ENCODE results near the gene SLC5A11.

DNA sequence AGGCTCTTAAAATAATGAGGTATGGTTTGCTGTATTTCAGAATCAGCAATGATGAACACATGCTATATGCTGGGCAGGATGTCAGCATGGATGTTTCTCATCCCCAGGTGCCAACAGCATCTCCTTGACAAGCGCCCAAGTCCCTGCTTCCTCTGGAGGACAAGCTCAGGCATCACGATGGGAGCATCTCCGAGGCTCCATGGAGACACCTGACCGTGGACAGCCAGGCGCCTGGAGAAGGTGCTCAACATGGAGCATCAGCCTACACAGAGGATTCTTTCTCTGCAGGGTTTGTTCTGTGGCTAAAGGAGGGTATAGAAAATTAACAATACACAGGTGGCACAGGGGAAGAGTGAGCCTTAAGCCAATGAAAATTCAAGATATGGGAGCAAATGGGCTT is 72.1 kb downstream of the SLC5A11 start:
- TF ChIP-seq YY1 (IDR thresholded peaks at IDR 0.05; ENCODE audit: extremely low read depth, insufficient replicate concordance, low read depth, low read length) (no peak), POLR2A (IDR thresholded peaks at IDR 0.05; ENCODE audit: borderline replicate concordance, extremely low read depth, insufficient read depth, insufficient read length) (no peak), ZNF274 (IDR thresholded peaks at IDR 0.05; ENCODE audit: low read depth, low read length) (no peak), EZH2phosphoT487 (IDR thresholded peaks at IDR 0.05; ENCODE audit: borderline replicate concordance) (no peak)
- TF ChIP-seq, protein P1, sequence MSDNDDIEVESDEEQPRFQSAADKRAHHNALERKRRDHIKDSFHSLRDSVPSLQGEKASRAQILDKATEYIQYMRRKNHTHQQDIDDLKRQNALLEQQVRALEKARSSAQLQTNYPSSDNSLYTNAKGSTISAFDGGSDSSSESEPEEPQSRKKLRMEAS (IDR thresholded peaks at IDR 0.05), result no peak
- TF ChIP-seq, protein P2, sequence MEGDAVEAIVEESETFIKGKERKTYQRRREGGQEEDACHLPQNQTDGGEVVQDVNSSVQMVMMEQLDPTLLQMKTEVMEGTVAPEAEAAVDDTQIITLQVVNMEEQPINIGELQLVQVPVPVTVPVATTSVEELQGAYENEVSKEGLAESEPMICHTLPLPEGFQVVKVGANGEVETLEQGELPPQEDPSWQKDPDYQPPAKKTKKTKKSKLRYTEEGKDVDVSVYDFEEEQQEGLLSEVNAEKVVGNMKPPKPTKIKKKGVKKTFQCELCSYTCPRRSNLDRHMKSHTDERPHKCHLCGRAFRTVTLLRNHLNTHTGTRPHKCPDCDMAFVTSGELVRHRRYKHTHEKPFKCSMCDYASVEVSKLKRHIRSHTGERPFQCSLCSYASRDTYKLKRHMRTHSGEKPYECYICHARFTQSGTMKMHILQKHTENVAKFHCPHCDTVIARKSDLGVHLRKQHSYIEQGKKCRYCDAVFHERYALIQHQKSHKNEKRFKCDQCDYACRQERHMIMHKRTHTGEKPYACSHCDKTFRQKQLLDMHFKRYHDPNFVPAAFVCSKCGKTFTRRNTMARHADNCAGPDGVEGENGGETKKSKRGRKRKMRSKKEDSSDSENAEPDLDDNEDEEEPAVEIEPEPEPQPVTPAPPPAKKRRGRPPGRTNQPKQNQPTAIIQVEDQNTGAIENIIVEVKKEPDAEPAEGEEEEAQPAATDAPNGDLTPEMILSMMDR (IDR thresholded peaks at IDR 0.05 in 2 of 3, conservative IDR thresholded peaks at IDR 0.05 in 1 of 3; ENCODE audit: borderline replicate concordance in 1 of 3, insufficient read depth in 1 of 3, low read depth in 2 of 3, low read length in 2 of 3), result no peak
- TF ChIP-seq, protein P3, sequence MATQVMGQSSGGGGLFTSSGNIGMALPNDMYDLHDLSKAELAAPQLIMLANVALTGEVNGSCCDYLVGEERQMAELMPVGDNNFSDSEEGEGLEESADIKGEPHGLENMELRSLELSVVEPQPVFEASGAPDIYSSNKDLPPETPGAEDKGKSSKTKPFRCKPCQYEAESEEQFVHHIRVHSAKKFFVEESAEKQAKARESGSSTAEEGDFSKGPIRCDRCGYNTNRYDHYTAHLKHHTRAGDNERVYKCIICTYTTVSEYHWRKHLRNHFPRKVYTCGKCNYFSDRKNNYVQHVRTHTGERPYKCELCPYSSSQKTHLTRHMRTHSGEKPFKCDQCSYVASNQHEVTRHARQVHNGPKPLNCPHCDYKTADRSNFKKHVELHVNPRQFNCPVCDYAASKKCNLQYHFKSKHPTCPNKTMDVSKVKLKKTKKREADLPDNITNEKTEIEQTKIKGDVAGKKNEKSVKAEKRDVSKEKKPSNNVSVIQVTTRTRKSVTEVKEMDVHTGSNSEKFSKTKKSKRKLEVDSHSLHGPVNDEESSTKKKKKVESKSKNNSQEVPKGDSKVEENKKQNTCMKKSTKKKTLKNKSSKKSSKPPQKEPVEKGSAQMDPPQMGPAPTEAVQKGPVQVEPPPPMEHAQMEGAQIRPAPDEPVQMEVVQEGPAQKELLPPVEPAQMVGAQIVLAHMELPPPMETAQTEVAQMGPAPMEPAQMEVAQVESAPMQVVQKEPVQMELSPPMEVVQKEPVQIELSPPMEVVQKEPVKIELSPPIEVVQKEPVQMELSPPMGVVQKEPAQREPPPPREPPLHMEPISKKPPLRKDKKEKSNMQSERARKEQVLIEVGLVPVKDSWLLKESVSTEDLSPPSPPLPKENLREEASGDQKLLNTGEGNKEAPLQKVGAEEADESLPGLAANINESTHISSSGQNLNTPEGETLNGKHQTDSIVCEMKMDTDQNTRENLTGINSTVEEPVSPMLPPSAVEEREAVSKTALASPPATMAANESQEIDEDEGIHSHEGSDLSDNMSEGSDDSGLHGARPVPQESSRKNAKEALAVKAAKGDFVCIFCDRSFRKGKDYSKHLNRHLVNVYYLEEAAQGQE (IDR thresholded peaks at IDR 0.05; ENCODE audit: low read depth), result no peak

Data from HCT116 (cell line).